ENCODE data around the gene ZDHHC21.

DNA sequence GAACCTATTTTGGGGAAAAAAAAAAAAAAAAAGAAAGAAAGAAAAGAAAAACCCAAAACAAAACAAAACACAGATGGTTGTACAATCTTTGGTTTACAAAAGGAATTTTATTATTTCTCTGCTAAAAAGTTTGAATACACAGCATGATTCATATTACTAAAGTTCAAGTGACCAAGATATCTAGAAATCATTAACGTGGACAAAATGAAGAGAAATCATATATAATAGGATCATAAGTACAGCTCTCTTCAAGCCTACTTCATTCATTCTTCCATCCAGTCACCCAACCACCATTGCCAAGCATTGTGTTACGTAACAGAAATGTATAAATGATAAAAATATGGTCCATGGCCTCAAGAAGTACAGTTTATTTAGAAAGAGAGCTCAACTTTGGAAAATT, 52.9 kb downstream of the ZDHHC21 start:
- TF ChIP-seq EZH2 (IDR thresholded peaks at IDR 0.05; ENCODE audit: borderline replicate concordance, low read length): no peak
- TF ChIP-seq, protein P1, sequence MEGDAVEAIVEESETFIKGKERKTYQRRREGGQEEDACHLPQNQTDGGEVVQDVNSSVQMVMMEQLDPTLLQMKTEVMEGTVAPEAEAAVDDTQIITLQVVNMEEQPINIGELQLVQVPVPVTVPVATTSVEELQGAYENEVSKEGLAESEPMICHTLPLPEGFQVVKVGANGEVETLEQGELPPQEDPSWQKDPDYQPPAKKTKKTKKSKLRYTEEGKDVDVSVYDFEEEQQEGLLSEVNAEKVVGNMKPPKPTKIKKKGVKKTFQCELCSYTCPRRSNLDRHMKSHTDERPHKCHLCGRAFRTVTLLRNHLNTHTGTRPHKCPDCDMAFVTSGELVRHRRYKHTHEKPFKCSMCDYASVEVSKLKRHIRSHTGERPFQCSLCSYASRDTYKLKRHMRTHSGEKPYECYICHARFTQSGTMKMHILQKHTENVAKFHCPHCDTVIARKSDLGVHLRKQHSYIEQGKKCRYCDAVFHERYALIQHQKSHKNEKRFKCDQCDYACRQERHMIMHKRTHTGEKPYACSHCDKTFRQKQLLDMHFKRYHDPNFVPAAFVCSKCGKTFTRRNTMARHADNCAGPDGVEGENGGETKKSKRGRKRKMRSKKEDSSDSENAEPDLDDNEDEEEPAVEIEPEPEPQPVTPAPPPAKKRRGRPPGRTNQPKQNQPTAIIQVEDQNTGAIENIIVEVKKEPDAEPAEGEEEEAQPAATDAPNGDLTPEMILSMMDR (IDR thresholded peaks at IDR 0.05; ENCODE audit: low read length): no peak
